HG03558 (cell line): ENCODE measurements around the gene CCR5AS.
"Not testable (repeated sequence)": the region's sequence is repeated elsewhere in the genome, so short reads cannot be mapped to it uniquely, and the experiment has no call there.

Source experiments
- ATAC-seq: cut with Tn5 transposase; IDR thresholded peaks from one replicate; pipeline ENCODE4 v1.9.1; 2021; ENCODE audit warnings: moderate number of reproducible peaks; ENCODE audit not compliant: unreplicated experiment; ENCODE audit errors: extremely low read depth

Gene CCR5AS

DNA sequence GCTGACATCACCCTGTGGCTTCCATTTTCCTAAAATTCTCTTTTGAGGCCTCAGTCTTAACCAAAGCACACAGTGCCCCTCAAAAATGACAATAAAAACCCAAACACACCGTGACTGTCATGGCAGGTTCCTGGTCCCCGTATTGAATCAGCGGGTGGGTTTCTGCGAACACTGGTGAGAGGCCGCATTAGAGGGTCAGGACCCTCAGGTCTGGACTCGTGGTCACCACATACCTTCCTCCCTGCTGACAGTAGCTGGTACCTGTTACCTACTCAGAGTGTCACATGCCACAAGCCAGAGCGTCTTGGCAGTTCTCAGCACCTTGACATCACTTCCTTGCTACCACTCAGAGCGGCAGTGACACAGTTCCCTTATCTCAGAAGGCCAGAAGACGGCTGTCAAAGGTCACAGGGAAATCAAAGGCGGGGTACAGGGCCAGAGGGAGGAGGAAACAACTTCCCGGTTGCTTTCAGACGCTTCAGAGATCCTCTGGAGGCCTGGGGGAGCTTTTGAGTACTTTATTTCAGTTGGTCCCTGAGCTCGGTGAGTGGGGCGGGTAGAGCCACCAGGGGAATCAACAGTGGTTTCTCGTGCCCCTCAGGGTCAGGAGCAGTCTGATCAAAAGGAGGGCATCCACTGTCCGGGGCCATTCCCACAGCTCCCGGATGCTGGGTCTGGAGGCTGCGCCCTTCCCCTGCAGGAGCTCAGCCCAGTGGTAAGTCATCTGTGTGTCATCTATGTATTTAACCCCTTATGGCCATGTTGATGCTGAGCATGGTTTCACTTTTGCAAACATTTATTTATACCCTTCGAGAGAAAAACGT is at the start of gene CCR5AS, which contains the start of gene CCRL2:
Gene CCR5AS (minus strand): TSS at position 279 of the 824 bp plus-strand sequence.
Gene CCRL2 (plus strand): TSS at position 472 of the 824 bp plus-strand sequence. CDS start 821 bp downstream, outside the sequence.
- ATAC-seq, result no peak

DNA sequence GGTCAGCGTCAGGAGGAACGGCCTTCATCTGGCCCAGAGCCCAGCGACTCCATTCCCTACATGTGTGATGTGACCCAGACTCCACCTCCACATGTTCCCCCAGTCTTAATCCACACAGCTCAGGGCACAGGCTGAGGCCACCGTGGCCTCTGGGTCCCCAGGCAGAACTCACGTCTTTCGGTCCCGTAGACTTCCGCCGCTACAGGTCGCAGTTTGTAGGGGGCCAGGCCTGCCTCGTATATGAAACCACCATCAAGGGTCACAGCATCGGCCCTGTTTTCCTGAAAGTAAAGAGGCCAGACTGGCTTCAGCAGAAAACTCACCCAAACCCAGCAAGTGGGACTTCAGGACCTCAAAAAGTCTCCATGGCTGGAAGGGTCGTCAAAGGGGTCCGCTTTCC is 49.3 kb upstream of the CCR5AS start:
- no peak for ATAC-seq

DNA sequence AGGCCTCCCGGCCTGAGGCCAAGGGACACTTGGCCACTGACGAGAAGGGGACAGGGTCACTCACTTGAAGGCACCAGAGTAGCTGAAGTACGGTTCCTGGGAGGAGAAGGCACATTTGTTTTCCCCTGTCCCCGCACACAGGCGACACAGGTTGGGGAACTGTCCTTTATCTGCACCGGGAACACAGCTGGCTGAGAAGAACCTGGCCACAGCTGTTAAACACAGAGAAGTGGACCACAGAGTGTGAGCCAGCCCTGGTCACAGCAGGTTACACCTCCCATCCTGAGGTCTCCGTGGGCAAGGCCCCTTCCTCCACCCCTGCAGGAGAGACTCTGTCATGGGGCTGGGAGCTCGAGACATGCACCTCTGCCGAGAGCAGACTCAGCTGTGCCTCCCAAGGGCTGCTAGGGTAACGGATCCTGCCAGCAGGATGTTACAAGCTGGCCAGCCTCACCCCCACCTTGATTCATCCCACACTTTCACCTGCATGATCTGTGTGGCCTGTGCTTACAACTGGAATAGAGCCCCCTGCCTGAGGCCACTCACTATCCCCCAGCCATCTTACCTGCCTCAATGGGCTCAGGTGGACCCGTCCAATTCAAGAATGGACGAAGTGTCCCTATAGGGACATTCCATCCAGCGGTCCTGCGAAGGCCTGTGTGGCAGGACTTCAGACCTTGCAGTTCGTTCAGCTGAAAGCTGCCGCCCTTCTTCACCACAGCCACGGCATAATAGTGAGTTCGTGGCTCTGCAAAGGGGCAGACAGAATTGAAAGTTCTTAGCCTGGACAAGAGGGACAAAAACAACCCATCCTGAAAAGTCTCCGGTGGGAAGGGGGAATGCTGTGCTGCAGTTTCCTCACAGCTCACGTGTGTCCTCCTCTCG is 48.6 kb upstream of the CCR5AS start:
- ATAC-seq, result no peak

DNA sequence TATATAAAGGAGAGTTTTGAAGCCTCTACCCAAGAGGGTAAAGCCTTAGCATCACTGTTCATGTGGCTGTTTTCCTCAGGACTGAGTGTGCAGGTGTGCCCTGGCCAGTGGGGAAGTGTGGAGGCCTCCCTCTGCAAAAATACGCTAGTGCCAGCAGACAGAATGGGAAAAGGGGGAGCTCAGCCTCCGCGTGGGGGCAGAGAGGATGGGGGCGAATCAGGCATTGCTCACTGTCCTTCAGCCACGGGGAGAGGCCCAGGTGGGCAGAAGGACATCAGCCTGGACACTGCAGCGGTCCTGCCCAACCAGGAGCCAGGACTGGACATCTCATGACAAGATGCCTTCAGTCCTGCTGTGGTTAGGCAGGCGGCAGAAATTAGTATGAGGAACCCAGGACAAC is 47.7 kb upstream of the CCR5AS start:
- ATAC-seq, result no peak

- ATAC-seq, result no peak
Observed at GRCh38 chr3:46454209-46454595, 47.3 kb upstream of the CCR5AS start.

GRCh38 chr3:46453526-46454208 is 46.8 kb upstream of the CCR5AS start:
- ATAC-seq, result no peak

- ATAC-seq, result no peak
Observed at GRCh38 chr3:46449755-46450552, 43.1 kb upstream of the CCR5AS start.

DNA sequence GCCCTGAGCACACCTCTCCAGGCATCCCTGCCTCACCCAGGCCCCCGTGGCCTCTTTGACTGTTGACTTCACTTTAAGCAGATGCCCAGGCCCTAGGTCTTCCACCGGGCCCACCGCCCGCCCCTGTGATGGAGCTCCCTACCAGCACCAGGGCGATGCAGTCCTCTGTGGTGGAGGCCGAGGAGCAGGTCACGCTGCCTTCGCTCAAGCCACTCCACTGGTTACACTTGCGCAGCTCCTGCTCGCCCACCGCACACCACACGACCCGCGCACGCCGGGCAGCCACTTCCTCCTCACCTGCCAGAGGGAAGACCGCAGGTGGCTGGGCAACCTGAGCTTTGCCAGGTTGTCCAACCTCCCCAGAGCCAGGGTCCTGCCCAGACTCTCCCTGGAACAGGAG is 41.9 kb upstream of the CCR5AS start:
- no peak for ATAC-seq

- ATAC-seq, result no peak
Observed at GRCh38 chr3:46447228-46447985, 40.5 kb upstream of the CCR5AS start.

GRCh38 chr3:46442576-46443530 is 36.0 kb upstream of the CCR5AS start:
- ATAC-seq, result no peak

DNA sequence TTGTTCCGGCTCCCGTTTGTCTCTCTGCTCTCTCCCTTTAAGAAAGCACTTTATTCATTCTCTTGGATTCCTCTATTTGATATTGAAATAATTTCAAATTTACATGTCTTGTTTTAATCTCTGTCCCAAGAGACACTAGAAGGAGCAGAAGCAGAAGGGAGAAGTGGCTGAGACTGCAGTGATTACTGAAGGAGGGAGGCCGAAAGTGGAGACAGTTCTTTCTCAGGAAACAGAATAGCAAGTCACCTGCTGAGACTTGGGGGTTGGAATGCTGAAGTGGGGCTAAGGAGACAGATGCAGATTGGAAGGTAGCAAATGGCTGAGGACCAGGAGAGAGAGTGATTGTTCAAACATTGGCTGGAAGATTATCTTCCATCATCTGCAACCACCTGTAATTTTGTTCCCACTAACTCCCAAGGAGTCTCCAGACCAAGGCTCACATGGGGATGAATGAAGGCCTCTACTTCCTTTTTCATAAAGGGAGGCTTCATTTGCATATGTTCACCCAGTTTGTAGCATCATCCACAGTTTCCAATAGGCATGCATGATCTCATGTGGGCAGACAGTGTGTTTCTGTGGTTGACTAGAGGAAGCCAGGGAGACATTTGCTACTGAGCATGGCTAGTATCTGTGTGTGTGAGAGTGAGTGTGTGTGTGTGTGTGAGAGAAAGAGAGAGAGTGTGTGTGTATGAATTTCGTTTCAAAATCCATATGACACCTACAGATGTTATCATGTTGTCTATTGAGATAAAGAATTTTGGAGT is 33.8 kb upstream of the CCR5AS start:
- no peak for ATAC-seq

DNA sequence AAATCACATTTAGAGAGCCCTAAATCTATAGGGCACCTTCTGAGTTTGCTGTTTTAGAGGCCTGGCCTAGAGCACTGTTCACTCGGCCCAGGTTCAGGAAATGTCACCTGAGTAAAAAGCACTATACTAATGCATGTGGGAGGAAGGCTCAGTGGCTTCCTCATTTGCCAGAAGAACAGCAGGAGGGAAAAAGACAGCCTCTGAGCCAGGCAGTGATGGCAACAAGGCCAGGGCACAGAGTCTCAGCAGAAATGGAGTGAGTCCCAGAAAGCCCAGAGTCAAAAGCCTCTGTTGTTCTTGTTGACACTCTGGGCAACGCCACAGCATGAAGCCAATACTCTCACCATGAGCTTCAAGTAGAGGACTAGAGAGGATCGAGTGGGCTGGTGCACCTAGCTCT is 32.0 kb upstream of the CCR5AS start:
- ATAC-seq, result no peak

DNA sequence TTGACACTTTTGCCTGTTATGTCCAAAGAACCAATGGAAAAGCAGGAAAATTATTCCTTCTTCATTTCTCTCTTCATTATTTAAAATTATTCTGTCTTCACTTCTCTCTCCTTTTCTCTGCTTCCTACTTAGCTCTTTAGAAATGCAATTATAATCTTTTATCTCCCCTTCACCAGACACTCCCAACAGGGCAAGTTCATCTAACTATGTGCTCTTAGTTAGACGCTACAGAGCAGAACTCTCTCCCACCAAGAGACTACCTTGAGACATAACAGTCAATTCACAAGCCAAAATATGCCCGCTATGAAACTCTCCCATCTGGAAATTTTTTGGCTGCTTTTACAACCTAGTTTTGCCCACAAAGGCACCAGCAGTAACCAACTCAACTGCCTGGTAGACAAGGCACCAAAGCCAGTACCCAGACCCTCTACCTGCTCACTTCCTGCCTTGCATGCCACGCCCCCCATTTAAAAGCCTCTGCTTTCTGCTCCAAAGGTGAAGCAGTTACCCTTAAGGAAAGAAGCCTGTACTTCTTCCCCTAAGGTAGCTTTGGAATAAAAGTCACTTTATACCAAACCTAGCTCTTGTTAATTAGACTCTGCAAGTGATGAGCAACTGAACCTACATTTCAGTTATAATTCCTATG is 28.3 kb upstream of the CCR5AS start:
- no peak for ATAC-seq

DNA sequence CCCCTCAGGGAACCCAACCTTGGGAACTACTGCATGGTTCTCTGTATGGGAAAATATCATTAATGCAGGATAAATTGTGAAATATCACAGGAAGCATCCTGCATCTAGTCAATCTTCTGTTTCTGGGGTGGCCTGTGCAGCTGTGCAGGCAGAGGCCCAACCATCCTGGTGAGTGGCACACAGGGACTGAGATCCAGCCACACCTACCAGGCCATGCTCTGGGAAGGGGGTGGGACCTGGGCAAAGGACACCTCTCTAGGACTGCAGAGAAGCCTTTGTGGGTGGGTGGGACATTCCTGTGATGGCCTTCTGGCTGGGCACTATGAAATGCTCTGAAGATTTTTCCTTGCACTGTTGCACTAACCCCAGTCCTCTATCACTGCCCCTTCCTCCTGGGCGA is 27.0 kb upstream of the CCR5AS start:
- ATAC-seq, result no peak

DNA sequence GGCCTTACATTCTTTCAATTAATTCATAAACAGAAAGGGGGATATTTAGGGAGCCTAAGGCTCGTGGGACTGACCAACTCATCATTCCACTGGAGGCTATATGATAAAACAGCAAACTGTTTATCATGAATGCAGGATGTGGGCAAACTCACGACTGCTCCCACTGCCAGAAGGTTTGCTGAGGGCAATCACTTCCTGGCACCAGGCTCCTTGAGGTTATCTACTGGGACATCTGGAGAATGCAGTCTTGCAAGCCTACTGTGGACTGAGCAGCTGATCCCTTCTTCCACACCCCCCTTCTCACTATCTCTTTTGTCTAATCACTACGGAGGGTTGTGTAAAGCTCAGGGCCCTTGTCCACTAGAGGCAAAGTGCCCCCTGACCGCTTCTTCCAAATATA is 26.3 kb upstream of the CCR5AS start:
- ATAC-seq, result not testable (repeated sequence)

DNA sequence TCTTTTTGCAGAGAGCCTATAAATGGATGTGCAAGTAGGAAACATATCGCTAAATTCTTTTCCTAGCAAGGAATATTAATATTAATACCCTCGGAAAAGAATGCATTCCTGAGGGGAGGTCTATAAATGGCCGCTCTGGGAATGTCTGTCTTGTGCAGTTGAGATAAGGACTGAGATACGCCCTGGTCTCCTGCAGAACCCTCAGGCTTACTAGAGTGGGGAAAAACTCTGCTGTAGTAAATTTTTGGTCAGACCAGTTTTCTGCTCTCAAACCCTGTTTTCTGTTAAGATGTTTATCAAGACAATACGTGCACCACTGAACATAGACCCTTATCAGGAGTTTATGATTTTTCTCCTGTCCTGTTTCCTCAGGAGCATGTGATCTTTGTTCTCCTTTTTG is 25.0 kb upstream of the CCR5AS start:
- not testable (repeated sequence) for ATAC-seq

DNA sequence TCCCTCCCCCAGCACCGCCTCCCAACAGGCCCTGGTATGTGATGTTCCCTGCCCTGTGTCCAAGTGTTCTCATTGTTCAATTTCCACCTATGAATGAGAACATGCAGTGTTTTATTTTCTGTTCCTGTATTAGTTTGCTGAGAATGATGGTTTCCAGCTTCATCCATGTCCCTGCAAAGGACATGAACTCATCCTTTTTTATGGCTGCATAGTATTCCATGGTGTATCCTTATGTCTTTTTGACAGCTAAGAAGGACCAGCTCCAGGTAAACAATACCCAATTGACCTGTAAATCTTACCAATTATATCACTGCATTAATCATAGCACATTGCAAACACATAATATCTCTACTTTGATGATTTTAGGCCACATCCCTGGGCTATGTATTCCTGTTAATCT is 24.0 kb upstream of the CCR5AS start:
- not testable (repeated sequence) for ATAC-seq
